ENCODE results near the gene POLR3H. TPM values are rescaled to one million over a fixed set of nuclear protein-coding genes. Genes with fewer than 3 reads are reported as not detected.

POLR3H gene
- total RNA-seq, 4 donors from 2014 or later, result 17.7 to 27.0 (median 23.4) TPM

GRCh38 chr22:41522813-41523212 lies 21.5 kb downstream of the POLR3H start:
- peaks cover 0 to 72% of the 10 kb centered on the region in 2 donors for H3K36me3 ChIP-seq
- H3K27me3 ChIP-seq, result no peaks in the 10 kb centered on the region
- ATAC-seq, result no peak
- peak overlapping the region; percentile 91 to 97 (median 93) for H3K27ac ChIP-seq
- no peak overlapping the region for H3K4me3 ChIP-seq
- peaks cover 7 to 56% (median 32%) of the 10 kb centered on the region in 3 donors for H3K4me1 ChIP-seq
- WGBS, 2 donors (ENCODE audit: low coverage in 1 of 2), result 80% methylated on average over 3 of the region's 9 CpGs; no CpG with 5 or more reads in 1 of the 2 donors
- H3K9me3 ChIP-seq, result no peaks in the 10 kb centered on the region
- TF ChIP-seq EP300 (IDR thresholded peaks at IDR 0.05) (no peak), POLR2A (IDR thresholded peaks at IDR 0.05) (no peak), CTCF (IDR thresholded peaks at IDR 0.05) (no peak), POLR2AphosphoS5 (IDR thresholded peaks at IDR 0.05) (no peak)

GRCh38 chr22:41521126-41521525 lies 23.1 kb downstream of the POLR3H start:
- H3K4me1 ChIP-seq, result peaks cover 7 to 53% (median 32%) of the 10 kb centered on the region in 3 donors
- H3K4me3 ChIP-seq, result no peak overlapping the region
- no peaks in the 10 kb centered on the region for H3K27me3 ChIP-seq
- H3K36me3 ChIP-seq, result peaks cover 0 to 67% of the 10 kb centered on the region in 2 donors
- no peaks in the 10 kb centered on the region for H3K9me3 ChIP-seq
- peak overlapping the region in 1 of 4 donors; percentile 91 for H3K27ac ChIP-seq
- ATAC-seq, result no peak
- WGBS, 2 donors (ENCODE audit: low coverage in 1 of 2), result 71 to 83% methylated on average over 1 to 3 of the region's 3 CpGs
- TF ChIP-seq POLR2AphosphoS5 (IDR thresholded peaks at IDR 0.05), result no peak
- no peak for TF ChIP-seq POLR2A (IDR thresholded peaks at IDR 0.05)
- TF ChIP-seq EP300 (IDR thresholded peaks at IDR 0.05), result no peak
- TF ChIP-seq CTCF (IDR thresholded peaks at IDR 0.05), result no peak

GRCh38 chr22:41518048-41518347 lies 26.3 kb downstream of the POLR3H start:
- peak overlapping the region; percentile 7 to 83 (median 79) for H3K27ac ChIP-seq
- H3K27me3 ChIP-seq, result no peaks in the 10 kb centered on the region
- H3K4me1 ChIP-seq, result peaks cover 4 to 42% (median 14%) of the 10 kb centered on the region in 3 donors
- 17 to 63% methylated on average over 4 to 5 of the region's 7 CpGs for WGBS, 2 donors (ENCODE audit: low coverage in 1 of 2)
- peaks cover 0 to 74% of the 10 kb centered on the region in 2 donors for H3K36me3 ChIP-seq
- TF ChIP-seq POLR2A (IDR thresholded peaks at IDR 0.05) (no peak), CTCF (IDR thresholded peaks at IDR 0.05) (no peak), POLR2AphosphoS5 (IDR thresholded peaks at IDR 0.05) (no peak), EP300 (IDR thresholded peaks at IDR 0.05) (no peak)
- ATAC-seq, result no peak
- no peaks in the 10 kb centered on the region for H3K9me3 ChIP-seq
- H3K4me3 ChIP-seq, result no peak overlapping the region

GRCh38 chr22:41517172-41518047 lies 26.9 kb downstream of the POLR3H start:
- no peak overlapping the region for H3K4me3 ChIP-seq
- peak; percentile 68 for ATAC-seq
- H3K9me3 ChIP-seq, result no peaks in the 10 kb centered on the region
- H3K27me3 ChIP-seq, result no peaks in the 10 kb centered on the region
- peak overlapping the region; percentile 7 to 83 (median 79) for H3K27ac ChIP-seq
- peaks cover 0 to 75% of the 10 kb centered on the region in 2 donors for H3K36me3 ChIP-seq
- TF ChIP-seq CTCF (IDR thresholded peaks at IDR 0.05) (peak in 3 of 4 experiments; percentile 92 to 94 (median 93)), POLR2A (IDR thresholded peaks at IDR 0.05) (no peak), EP300 (IDR thresholded peaks at IDR 0.05) (no peak), POLR2AphosphoS5 (IDR thresholded peaks at IDR 0.05) (peak; percentile 58)
- H3K4me1 ChIP-seq, result peaks cover 4 to 42% (median 20%) of the 10 kb centered on the region in 3 donors
- 0% methylated on average over 3 of the region's 22 CpGs; no CpG with 5 or more reads in 1 of the 2 donors for WGBS, 2 donors (ENCODE audit: low coverage in 1 of 2)

Measured in gastroesophageal sphincter (tissue), 4 donors.